Activated naive CD8-positive, alpha-beta T cell treated with anti-CD3 and anti-CD28 coated beads for 36 hours (primary cell): ENCODE results near the gene ATP2A3. TPM values are rescaled to one million over a fixed set of nuclear protein-coding genes. Genes with fewer than 3 reads are reported as not detected.
"Not testable (repeated sequence)": the region's sequence is repeated elsewhere in the genome, so short reads cannot be mapped to it uniquely, and the experiment has no call there.

ENCODE experiments used
- DNase-seq: peaks from one replicate; pipeline ENCODE4 v3.0.0; 2021
- H3K27ac Mint-ChIP-seq: one replicate; pipeline ENCODE4 v1.8.0; 2022; ENCODE audit warnings: mild to moderate bottlenecking, moderate library complexity, mixed read lengths
- H3K27me3 Mint-ChIP-seq: one replicate; pipeline ENCODE4 v1.8.0; 2022; ENCODE audit warnings: mild to moderate bottlenecking, mixed read lengths
- H3K36me3 Mint-ChIP-seq: one replicate; pipeline ENCODE4 v1.8.0; 2021; ENCODE audit warnings: mild to moderate bottlenecking, mixed read lengths
- H3K4me1 Mint-ChIP-seq: one replicate; pipeline ENCODE4 v1.8.0; 2021; ENCODE audit warnings: mixed read lengths
- H3K4me3 Mint-ChIP-seq: one replicate; pipeline ENCODE4 v1.8.0; 2022; ENCODE audit warnings: mild to moderate bottlenecking, moderate library complexity, mixed read lengths
- H3K9me3 Mint-ChIP-seq: one replicate; pipeline ENCODE4 v1.8.0; 2022; ENCODE audit warnings: mixed read lengths
- total RNA-seq, 2 experiments: library from RNA; stranded (reverse); gene quantifications; one replicate each; pipeline ENCODE4 v1.2.3, GENCODE V29; 2021

ATP2A3 gene
- total RNA-seq, 2 experiments from 2014 or later: 85.7 to 89.9 TPM

DNA sequence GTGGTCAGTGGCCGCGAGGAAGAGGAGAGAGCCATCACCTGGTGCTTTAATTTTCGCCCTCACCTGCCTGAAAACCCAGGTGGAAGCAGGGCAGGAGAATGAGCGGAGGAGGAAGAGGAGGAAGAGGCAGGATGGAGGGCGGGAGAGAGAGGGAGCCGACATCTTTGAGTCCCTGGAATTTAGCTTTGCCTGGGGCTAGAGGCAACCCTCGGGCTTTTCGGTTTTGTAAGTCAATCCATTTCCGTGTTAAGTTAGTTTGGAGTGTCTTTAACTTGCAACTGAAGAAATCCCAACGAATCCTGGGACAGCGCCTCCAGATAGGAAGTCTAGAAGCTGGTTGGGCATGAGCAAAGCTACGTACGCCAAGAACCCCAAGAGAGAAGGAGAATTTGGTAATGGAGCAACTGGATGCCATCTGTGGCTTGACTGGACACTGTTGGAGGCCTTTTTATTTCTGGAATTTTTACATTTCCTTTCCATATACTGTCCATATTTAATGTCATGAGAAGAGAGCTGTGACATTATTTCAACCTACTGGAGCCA lies 36.9 kb upstream of the ATP2A3 start:
- H3K27ac Mint-ChIP-seq: no peak overlapping the region
- peaks cover 4% of the 10 kb centered on the region for H3K4me1 Mint-ChIP-seq
- no peaks in the 10 kb centered on the region for H3K36me3 Mint-ChIP-seq
- no peak for DNase-seq
- H3K27me3 Mint-ChIP-seq: no peaks in the 10 kb centered on the region
- no peaks in the 10 kb centered on the region for H3K9me3 Mint-ChIP-seq
- H3K4me3 Mint-ChIP-seq: no peak overlapping the region

DNA sequence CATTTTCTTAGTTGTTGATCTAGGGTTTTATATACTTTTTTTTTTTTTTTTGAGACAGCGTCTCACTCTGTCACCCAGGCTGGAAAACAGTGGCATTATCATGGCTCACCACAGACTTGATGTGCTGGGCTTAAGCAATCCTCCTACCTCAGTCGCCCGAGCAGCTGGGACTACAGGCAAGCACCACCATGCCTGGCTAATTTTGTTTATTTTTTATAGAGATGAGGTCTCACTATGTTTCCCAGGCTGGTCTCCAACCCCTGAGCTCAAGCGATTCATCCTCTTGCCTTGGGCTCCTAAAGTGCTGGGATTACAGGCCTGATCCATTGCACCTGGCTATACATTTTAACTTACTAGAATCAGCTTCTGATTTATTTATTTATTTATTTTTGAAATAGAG lies 34.2 kb upstream of the ATP2A3 start:
- H3K27me3 Mint-ChIP-seq: no peaks in the 10 kb centered on the region
- H3K4me1 Mint-ChIP-seq: peaks cover 2% of the 10 kb centered on the region
- H3K36me3 Mint-ChIP-seq: no peaks in the 10 kb centered on the region
- H3K27ac Mint-ChIP-seq: no peak overlapping the region
- H3K4me3 Mint-ChIP-seq: no peak overlapping the region
- peaks cover 4% of the 10 kb centered on the region for H3K9me3 Mint-ChIP-seq
- no peak for DNase-seq

- Mint-ChIP-seq H3K27ac (no peak overlapping the region), H3K4me3 (no peak overlapping the region), H3K27me3 (peaks cover 9% of the 10 kb centered on the region), H3K36me3 (no peaks in the 10 kb centered on the region), H3K9me3 (peaks cover 4% of the 10 kb centered on the region), H3K4me1 (peaks cover 4% of the 10 kb centered on the region)
- no peak for DNase-seq
Observed at GRCh38 chr17:3995067-3995466, 30.8 kb upstream of the ATP2A3 start.

- no peak overlapping the region for H3K4me3 Mint-ChIP-seq
- DNase-seq: no peak
- H3K9me3 Mint-ChIP-seq: peaks cover 4% of the 10 kb centered on the region
- H3K36me3 Mint-ChIP-seq: no peaks in the 10 kb centered on the region
- no peak overlapping the region for H3K27ac Mint-ChIP-seq
- H3K4me1 Mint-ChIP-seq: peaks cover 4% of the 10 kb centered on the region
- peaks cover 9% of the 10 kb centered on the region for H3K27me3 Mint-ChIP-seq
Observed at GRCh38 chr17:3994221-3994576, 30.0 kb upstream of the ATP2A3 start.

DNA sequence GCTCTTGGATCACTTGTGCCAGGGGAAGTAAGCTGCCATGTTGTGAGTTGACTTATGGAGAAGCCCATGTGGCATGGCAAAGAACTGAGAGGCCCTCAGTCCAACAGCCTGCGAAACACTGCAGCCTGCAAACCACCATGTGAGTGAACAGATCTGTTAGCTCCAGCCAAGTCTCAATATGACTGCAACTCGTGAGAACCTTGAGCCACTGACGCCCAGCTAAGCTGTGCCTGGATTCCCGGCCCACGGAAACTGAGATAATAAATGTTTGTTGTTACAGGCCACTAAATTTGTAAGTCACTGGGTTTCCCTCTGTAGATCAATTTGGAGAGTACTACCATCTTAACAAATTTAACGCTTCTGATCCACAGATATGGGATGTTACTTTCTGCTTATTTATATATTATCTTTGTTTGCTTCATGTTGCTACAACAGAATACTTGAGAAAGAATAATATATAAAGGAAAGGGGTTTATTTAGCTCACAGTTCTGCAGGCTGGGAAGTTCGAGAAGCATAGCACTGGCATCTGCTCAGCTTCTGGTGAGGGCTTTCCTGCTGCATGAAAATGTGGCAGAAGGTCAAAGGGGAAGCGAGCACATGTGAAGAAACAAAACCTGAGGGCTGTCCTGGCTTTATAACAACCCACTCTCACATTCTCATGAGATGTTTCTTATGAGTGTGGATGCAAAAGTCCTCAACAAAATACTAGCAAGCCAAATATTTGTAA lies 29.4 kb upstream of the ATP2A3 start:
- peaks cover 4% of the 10 kb centered on the region for H3K9me3 Mint-ChIP-seq
- H3K27ac Mint-ChIP-seq: no peak overlapping the region
- no peaks in the 10 kb centered on the region for H3K36me3 Mint-ChIP-seq
- H3K4me1 Mint-ChIP-seq: peaks cover 4% of the 10 kb centered on the region
- no peak for DNase-seq
- peaks cover 9% of the 10 kb centered on the region for H3K27me3 Mint-ChIP-seq
- no peak overlapping the region for H3K4me3 Mint-ChIP-seq

DNA sequence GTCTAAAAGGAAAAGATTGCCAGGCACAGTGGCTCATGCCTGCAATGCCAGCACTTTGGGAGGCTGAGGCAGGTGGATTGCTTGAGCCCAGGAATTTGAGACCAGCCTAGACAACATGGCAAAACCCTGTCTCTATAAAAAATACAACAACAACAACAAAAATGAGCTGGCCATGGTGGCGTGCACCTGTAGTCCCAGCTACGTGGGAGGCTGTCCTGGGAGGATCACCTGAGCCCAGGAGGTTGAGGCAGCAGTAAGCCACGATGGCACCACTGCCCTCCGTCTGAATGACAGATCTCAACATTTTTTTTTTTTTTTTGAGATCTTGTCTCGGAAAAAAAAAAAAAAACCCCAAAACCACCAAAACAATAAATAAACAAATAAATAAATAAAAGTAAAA lies 28.1 kb upstream of the ATP2A3 start:
- H3K36me3 Mint-ChIP-seq: no peaks in the 10 kb centered on the region
- peaks cover 9% of the 10 kb centered on the region for H3K27me3 Mint-ChIP-seq
- DNase-seq: no peak
- no peak overlapping the region for H3K27ac Mint-ChIP-seq
- H3K4me1 Mint-ChIP-seq: peaks cover 4% of the 10 kb centered on the region
- H3K9me3 Mint-ChIP-seq: peaks cover 4% of the 10 kb centered on the region
- H3K4me3 Mint-ChIP-seq: no peak overlapping the region

DNA sequence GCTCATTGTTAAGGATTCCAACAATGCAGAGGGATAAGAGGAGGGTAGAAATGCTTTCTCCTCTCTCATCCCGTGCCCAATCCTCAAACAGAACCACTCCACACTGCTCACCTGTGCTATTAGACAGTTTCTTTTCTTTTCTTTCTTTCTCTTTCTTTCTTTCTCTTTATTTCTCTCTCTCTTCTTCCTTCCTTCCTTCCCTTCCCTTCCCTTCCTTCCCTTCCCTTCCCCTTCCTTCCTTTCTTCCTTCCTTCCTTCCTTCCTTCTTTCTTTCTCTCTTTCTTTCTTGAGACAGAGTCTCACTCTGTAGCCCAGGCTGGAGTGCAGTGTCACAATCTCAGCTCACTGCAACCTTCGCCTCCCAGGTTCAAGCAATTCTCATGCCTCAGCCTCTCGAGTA lies 27.5 kb upstream of the ATP2A3 start:
- not testable (repeated sequence) for H3K36me3 Mint-ChIP-seq, H3K27me3 Mint-ChIP-seq, H3K4me3 Mint-ChIP-seq, H3K27ac Mint-ChIP-seq, DNase-seq, H3K9me3 Mint-ChIP-seq, H3K4me1 Mint-ChIP-seq

- no peak overlapping the region for H3K4me3 Mint-ChIP-seq
- H3K36me3 Mint-ChIP-seq: no peaks in the 10 kb centered on the region
- peaks cover 4% of the 10 kb centered on the region for H3K9me3 Mint-ChIP-seq
- H3K27ac Mint-ChIP-seq: no peak overlapping the region
- H3K4me1 Mint-ChIP-seq: peaks cover 4% of the 10 kb centered on the region
- no peak for DNase-seq
- peaks cover 9% of the 10 kb centered on the region for H3K27me3 Mint-ChIP-seq
Observed at GRCh38 chr17:3990386-3991127, 26.3 kb upstream of the ATP2A3 start.

GRCh38 chr17:3989041-3989886 lies 25.0 kb upstream of the ATP2A3 start:
- Mint-ChIP-seq H3K4me3 (no peak overlapping the region), H3K27me3 (peaks cover 9% of the 10 kb centered on the region), H3K4me1 (peaks cover 4% of the 10 kb centered on the region), H3K27ac (no peak overlapping the region), H3K36me3 (no peaks in the 10 kb centered on the region), H3K9me3 (no peaks in the 10 kb centered on the region)
- DNase-seq: no peak

GRCh38 chr17:3988297-3989040 lies 24.2 kb upstream of the ATP2A3 start:
- H3K27ac Mint-ChIP-seq: no peak overlapping the region

GRCh38 chr17:3986939-3987335 lies 22.7 kb upstream of the ATP2A3 start:
- no peaks in the 10 kb centered on the region for H3K9me3 Mint-ChIP-seq
- no peaks in the 10 kb centered on the region for H3K36me3 Mint-ChIP-seq
- H3K27me3 Mint-ChIP-seq: peaks cover 5% of the 10 kb centered on the region
- H3K4me1 Mint-ChIP-seq: peaks cover 2% of the 10 kb centered on the region
- H3K4me3 Mint-ChIP-seq: no peak overlapping the region
- DNase-seq: no peak
- no peak overlapping the region for H3K27ac Mint-ChIP-seq

More at GRCh38 chr17:3988297-3989040, 24.2 kb upstream of the ATP2A3 start:
- Mint-ChIP-seq H3K9me3 (no peaks in the 10 kb centered on the region), H3K4me3 (no peak overlapping the region), H3K36me3 (no peaks in the 10 kb centered on the region), H3K27me3 (peaks cover 9% of the 10 kb centered on the region), H3K4me1 (peaks cover 2% of the 10 kb centered on the region)
- DNase-seq: no peak

DNA sequence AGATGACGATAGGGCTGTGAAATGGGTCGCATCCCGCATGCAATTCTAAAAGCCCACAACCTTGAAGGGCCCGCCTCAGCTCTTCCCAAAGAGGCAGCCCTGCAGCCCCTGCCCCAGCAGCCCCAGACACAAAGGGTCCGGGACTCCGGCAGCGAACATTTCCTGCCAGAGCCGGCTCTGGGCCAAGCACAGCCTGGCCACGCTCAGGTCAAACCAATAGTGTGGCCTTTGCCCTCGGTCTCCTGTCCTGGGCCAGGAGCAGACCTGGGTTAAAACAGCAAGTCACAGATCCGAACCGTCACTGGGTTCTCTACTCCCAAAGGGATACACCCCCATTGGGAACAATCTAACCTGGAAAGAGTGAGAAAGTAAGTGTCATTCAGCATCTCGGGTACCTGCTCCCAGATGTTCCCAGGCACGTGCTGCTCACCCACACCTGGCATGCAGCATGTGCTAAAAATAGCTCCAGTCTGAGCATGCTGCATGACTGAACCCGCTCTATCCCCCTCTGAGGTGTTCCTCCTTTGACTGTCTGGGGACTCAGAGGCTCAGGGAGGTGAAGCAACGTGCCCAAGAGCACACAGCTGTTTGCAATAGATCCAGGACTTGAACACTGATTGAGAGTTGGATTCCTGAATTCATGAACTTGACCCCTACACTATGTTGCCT lies 22.2 kb upstream of the ATP2A3 start:
- Mint-ChIP-seq H3K9me3 (no peaks in the 10 kb centered on the region), H3K4me1 (peaks cover 2% of the 10 kb centered on the region), H3K36me3 (no peaks in the 10 kb centered on the region), H3K27me3 (peaks cover 4% of the 10 kb centered on the region), H3K27ac (no peak overlapping the region), H3K4me3 (no peak overlapping the region)
- no peak for DNase-seq

- H3K4me1 Mint-ChIP-seq: no peaks in the 10 kb centered on the region
- H3K27ac Mint-ChIP-seq: no peak overlapping the region
- no peaks in the 10 kb centered on the region for H3K36me3 Mint-ChIP-seq
- H3K27me3 Mint-ChIP-seq: no peaks in the 10 kb centered on the region
- H3K9me3 Mint-ChIP-seq: no peaks in the 10 kb centered on the region
- DNase-seq: no peak
- H3K4me3 Mint-ChIP-seq: no peak overlapping the region
Observed at GRCh38 chr17:3985846-3986245, 21.6 kb upstream of the ATP2A3 start.
